Keratinocyte (primary cell): ENCODE data around the gene CHM. TPM values are rescaled to one million over a fixed set of nuclear protein-coding genes. Genes with fewer than 3 reads are reported as not detected.

Source experiments
- DNase-seq: peaks from one replicate; pipeline ENCODE4 v3.0.0-alpha.2; 2011; ENCODE audit warnings: low read depth, missing footprints, low spot score
- FAIRE-seq: peaks from 2 replicates; lab custom pipeline; 2011; peaks lifted over from hg19 to GRCh38; lab: Jason Lieb, UNC
- H2AFZ ChIP-seq: 2 replicates; pipeline ENCODE4 v1.6.0; 2012; ENCODE audit warnings: low read length, control low read depth, inconsistent platforms; ENCODE audit not compliant: control insufficient read depth
- H3K27ac ChIP-seq: 2 replicates; pipeline ENCODE4 v1.5.1; 2011; ENCODE audit warnings: low read length; ENCODE audit not compliant: control insufficient read depth, insufficient read depth
- H3K27me3 ChIP-seq: 3 replicates; pipeline ENCODE4 v1.6.0; 2011; ENCODE audit warnings: low read length; ENCODE audit not compliant: control insufficient read depth, insufficient read depth; ENCODE audit errors: extremely low read depth
- H3K36me3 ChIP-seq, 2 experiments: 2 replicates in 1 of 2; 3 replicates in 1 of 2; pipeline ENCODE4 v1.5.1; 2011; ENCODE audit warnings: low read length in 2 of 2, mild to moderate bottlenecking in 1 of 2; ENCODE audit not compliant: control insufficient read depth in 2 of 2, insufficient read depth in 2 of 2; ENCODE audit errors: extremely low read depth in 1 of 2
- H3K4me1 ChIP-seq: 3 replicates; pipeline ENCODE4 v1.5.1; 2011; ENCODE audit warnings: low read length; ENCODE audit not compliant: control insufficient read depth, insufficient read depth; ENCODE audit errors: extremely low read depth
- H3K4me2 ChIP-seq: 3 replicates; pipeline ENCODE4 v1.6.0; 2011; ENCODE audit warnings: low read depth, low read length; ENCODE audit not compliant: control insufficient read depth, insufficient read depth; ENCODE audit errors: extremely low read depth
- H3K4me3 ChIP-seq, 3 experiments: fragments of 200-600 bp in 1 of 3; sonication (generic) in 1 of 3; 2 replicates in 2 of 3; 3 replicates in 1 of 3; pipeline ENCODE4 v1.5.1; 2011 to 2016; ENCODE audit warnings: low read length in 3 of 3, mild to moderate bottlenecking in 3 of 3, control low read depth in 2 of 3, inconsistent platforms in 1 of 3, low read depth in 1 of 3, mixed read lengths in 1 of 3, mixed run types in 1 of 3, moderate library complexity in 1 of 3; ENCODE audit not compliant: control insufficient read depth in 2 of 3, insufficient read depth in 2 of 3; ENCODE audit errors: extremely low read depth in 1 of 3
- H3K79me2 ChIP-seq: 2 replicates; pipeline ENCODE4 v1.6.0; 2012; ENCODE audit warnings: low read length; ENCODE audit not compliant: control insufficient read depth, insufficient read depth
- H3K9ac ChIP-seq: 3 replicates; pipeline ENCODE4 v1.6.0; 2011; ENCODE audit warnings: low read length; ENCODE audit not compliant: control insufficient read depth, insufficient read depth; ENCODE audit errors: extremely low read depth
- H3K9me1 ChIP-seq: 3 replicates; pipeline ENCODE4 v1.6.0; 2011; ENCODE audit warnings: low read length; ENCODE audit not compliant: control insufficient read depth, insufficient read depth; ENCODE audit errors: extremely low read depth
- H3K9me3 ChIP-seq: 2 replicates; pipeline ENCODE4 v1.5.1; 2012; ENCODE audit warnings: low read depth, low read length; ENCODE audit not compliant: control insufficient read depth
- H4K20me1 ChIP-seq: 3 replicates; pipeline ENCODE4 v1.6.0; 2011; ENCODE audit warnings: low read length; ENCODE audit not compliant: control insufficient read depth, insufficient read depth; ENCODE audit errors: extremely low read depth
- CTCF ChIP-seq, 3 experiments: IDR thresholded peaks in 1 of 3; conservative IDR thresholded peaks in 1 of 3; optimal IDR thresholded peaks in 1 of 3; 2 replicates in 2 of 3; 3 replicates in 1 of 3; pipeline versions ENCODE3 to v1.5.1; 2011; ENCODE audit warnings: low read length in 3 of 3, mild to moderate bottlenecking in 3 of 3, moderate library complexity in 2 of 3, control low read depth in 1 of 3, inconsistent platforms in 1 of 3; ENCODE audit not compliant: insufficient read depth in 2 of 3; ENCODE audit errors: extremely low read depth in 1 of 3
- EZH2 ChIP-seq: IDR thresholded peaks from one replicate; pipeline ENCODE4 v1.6.1; 2012; ENCODE audit warnings: inconsistent platforms, mild to moderate bottlenecking, low read length, moderate library complexity
- dilution Hi-C: fragments of 300-500 bp; cut with MboI; formaldehyde crosslinking; loops from one replicate; pipeline ENCODE4 v1.7.0; 2020; ENCODE audit warnings: low sequenced_read_pairs; ENCODE audit not compliant: extremely low pct_ligation_motif_present
- polyA plus RNA-seq, 5 experiments: library from polyadenylated mRNA; depleted of rRNA in 3 of 5; stranded (reverse) in 3 of 5; stranded (forward) in 1 of 5; unstranded in 1 of 5; fragments of >200 nt; gene quantifications; 1 replicate in 1 of 5; 2 replicates in 3 of 5; 3 replicates in 1 of 5; pipeline versions ENCODE4 v1.2.1 to v1.2.3, GENCODE V29; 2011 to 2012; ENCODE audit warnings: missing spikeins in 2 of 5, low read depth in 1 of 5, low replicate concordance in 1 of 5

Gene CHM
- polyA plus RNA-seq, 1 donor (not counting 4 experiments of a cell fraction or from before 2014, with no cell fraction given): 20.4 TPM

GRCh38 chrX:85865324-85865723 is 182.0 kb downstream of the CHM start:
- no peak for TF ChIP-seq EZH2
- no peak for TF ChIP-seq CTCF (optimal IDR thresholded peaks at IDR 0.05 in 1 of 3, IDR thresholded peaks at IDR 0.05 in 1 of 3, conservative IDR thresholded peaks at IDR 0.05 in 1 of 3; ENCODE audit: extremely low read depth in 1 of 3, insufficient read depth in 2 of 3, low read length in 3 of 3)
- H3K27me3 ChIP-seq: no peaks in the 10 kb centered on the region
- no peak overlapping the region for H3K9ac ChIP-seq
- no peaks in the 10 kb centered on the region for H3K9me3 ChIP-seq
- H3K4me1 ChIP-seq: no peaks in the 10 kb centered on the region
- no peak overlapping the region for H3K27ac ChIP-seq
- H3K36me3 ChIP-seq: peaks cover 0 to 2% of the 10 kb centered on the region in 2 experiments
- no peak for FAIRE-seq
- no peaks in the 10 kb centered on the region for H4K20me1 ChIP-seq
- no peak overlapping the region for H3K4me2 ChIP-seq
- H3K4me3 ChIP-seq: no peak overlapping the region
- DNase-seq: no peak
- H3K9me1 ChIP-seq: no peaks in the 10 kb centered on the region
- dilution Hi-C loops: no loop called here
- H2AFZ ChIP-seq: no peak overlapping the region
- no peaks in the 10 kb centered on the region for H3K79me2 ChIP-seq

GRCh38 chrX:85859426-85859825 is 187.9 kb downstream of the CHM start:
- Histone ChIP-seq H3K4me1 (no peaks in the 10 kb centered on the region), H3K27me3 (no peaks in the 10 kb centered on the region), H3K27ac (no peak overlapping the region), H3K36me3 (no peaks in the 10 kb centered on the region), H3K79me2 (no peaks in the 10 kb centered on the region), H3K4me3 (no peak overlapping the region), H3K9me3 (no peaks in the 10 kb centered on the region), H4K20me1 (no peaks in the 10 kb centered on the region), H3K9me1 (no peaks in the 10 kb centered on the region), H3K4me2 (no peak overlapping the region), H2AFZ (no peak overlapping the region), H3K9ac (no peak overlapping the region)
- TF ChIP-seq CTCF (optimal IDR thresholded peaks at IDR 0.05 in 1 of 3, IDR thresholded peaks at IDR 0.05 in 1 of 3, conservative IDR thresholded peaks at IDR 0.05 in 1 of 3; ENCODE audit: extremely low read depth in 1 of 3, insufficient read depth in 2 of 3, low read length in 3 of 3) (no peak), EZH2 (no peak)
- no peak for DNase-seq
- dilution Hi-C loops: no loop called here
- FAIRE-seq: no peak
